DND-41 (cell line): ENCODE data around the gene POLR3G.

ENCODE experiments used
- ATAC-seq: fragments of 200-7000 bp; cut with Tn5 transposase; 3 replicates; pipeline ENCODE4 v1.9.1; 2021; ENCODE audit warnings: low read depth; ENCODE audit not compliant: insufficient read depth
- DNase-seq: peaks from one replicate; pipeline ENCODE4 v3.0.0-alpha.2; 2020
- H2AFZ ChIP-seq: 2 replicates; pipeline ENCODE4 v1.6.0; 2012; ENCODE audit warnings: low read depth, low read length
- H3K27ac ChIP-seq: 2 replicates; pipeline ENCODE4 v1.5.1; 2012; ENCODE audit warnings: low read length, inconsistent platforms
- H3K27me3 ChIP-seq: fragments of 200-600 bp; sonication (generic); 2 replicates; pipeline ENCODE4 v1.6.0; 2012; ENCODE audit warnings: low read length, mild to moderate bottlenecking, inconsistent platforms; ENCODE audit not compliant: insufficient read depth, poor library complexity
- H3K36me3 ChIP-seq: 2 replicates; pipeline ENCODE4 v1.5.1; 2012; ENCODE audit warnings: low read length, inconsistent platforms; ENCODE audit not compliant: insufficient read depth
- H3K4me1 ChIP-seq: 2 replicates; pipeline ENCODE4 v1.5.1; 2012; ENCODE audit warnings: mild to moderate bottlenecking, low read length; ENCODE audit not compliant: insufficient read depth
- H3K4me2 ChIP-seq: 2 replicates; pipeline ENCODE4 v1.6.0; 2012; ENCODE audit warnings: mild to moderate bottlenecking, moderate library complexity, low read length, inconsistent platforms; ENCODE audit not compliant: insufficient read depth
- H3K4me3 ChIP-seq, 2 experiments: fragments of 200-600 bp in 1 of 2; shearing (Covaris generic) in 1 of 2; 2 replicates each; pipeline ENCODE4 v1.5.1; 2012 to 2016; ENCODE audit warnings: inconsistent platforms in 2 of 2, low read length in 2 of 2, mild to moderate bottlenecking in 2 of 2, low read depth in 1 of 2, moderate library complexity in 1 of 2
- H3K79me2 ChIP-seq: 2 replicates; pipeline ENCODE4 v1.6.0; 2012; ENCODE audit warnings: low read length, inconsistent platforms; ENCODE audit not compliant: insufficient read depth
- H3K9ac ChIP-seq: 2 replicates; pipeline ENCODE4 v1.6.0; 2012; ENCODE audit warnings: low read depth, mild to moderate bottlenecking, inconsistent platforms, low read length, moderate library complexity
- H3K9me3 ChIP-seq: 2 replicates; pipeline ENCODE4 v1.5.1; 2012; ENCODE audit warnings: low read length, moderate library complexity, mild to moderate bottlenecking, inconsistent platforms; ENCODE audit not compliant: insufficient read depth, severe bottlenecking
- H4K20me1 ChIP-seq: 2 replicates; pipeline ENCODE4 v1.6.0; 2012; ENCODE audit warnings: low read length; ENCODE audit not compliant: insufficient read depth
- EZH2 ChIP-seq: IDR thresholded peaks from 3 replicates; pipeline ENCODE4 v1.6.1; 2012; ENCODE audit warnings: borderline replicate concordance, low read depth, mild to moderate bottlenecking, moderate library complexity, low read length, inconsistent platforms; ENCODE audit not compliant: severe bottlenecking
- TF ChIP-seq, protein P1 (sequence below): IDR thresholded peaks from 2 replicates; pipeline ENCODE4 v1.5.1; 2012; ENCODE audit warnings: borderline replicate concordance, low read length, moderate library complexity, mild to moderate bottlenecking; ENCODE audit not compliant: poor library complexity, severe bottlenecking; ENCODE audit errors: extremely low read depth

The POLR3G gene

DNA sequence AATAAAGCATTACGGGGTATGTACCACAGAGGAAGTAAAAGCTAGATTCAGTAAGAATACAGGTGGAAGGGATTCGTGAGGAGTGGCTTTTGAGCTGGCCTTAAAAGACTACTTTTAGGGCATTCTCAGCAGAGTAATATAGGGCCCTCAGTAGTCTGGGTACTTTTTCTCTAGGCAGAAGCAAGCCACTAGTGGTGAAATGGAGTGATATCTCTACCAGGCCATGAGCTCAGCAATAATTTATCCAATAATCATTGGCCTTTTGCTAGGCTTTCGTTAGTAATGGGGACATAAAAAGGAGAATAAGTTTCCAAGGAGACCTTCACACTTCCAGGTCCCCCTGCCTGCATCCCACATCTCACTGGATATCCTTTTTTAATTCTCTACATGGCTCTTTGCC, 1.7 kb downstream of the POLR3G start:
- peaks cover 51% of the 10 kb centered on the region for H3K4me1 ChIP-seq
- no peaks in the 10 kb centered on the region for H3K27me3 ChIP-seq
- peaks cover 29% of the 10 kb centered on the region for H3K79me2 ChIP-seq
- no peak overlapping the region for H3K4me3 ChIP-seq
- no peak overlapping the region for H3K27ac ChIP-seq
- H3K9ac ChIP-seq = no peak overlapping the region
- DNase-seq = no peak
- H4K20me1 ChIP-seq = no peaks in the 10 kb centered on the region
- H3K36me3 ChIP-seq = peaks cover 4% of the 10 kb centered on the region; the same call in 1 of the 2 replicates
- peak overlapping the region; percentile 80; the same call in 1 of the 2 replicates for H3K4me2 ChIP-seq
- TF ChIP-seq, protein P1, sequence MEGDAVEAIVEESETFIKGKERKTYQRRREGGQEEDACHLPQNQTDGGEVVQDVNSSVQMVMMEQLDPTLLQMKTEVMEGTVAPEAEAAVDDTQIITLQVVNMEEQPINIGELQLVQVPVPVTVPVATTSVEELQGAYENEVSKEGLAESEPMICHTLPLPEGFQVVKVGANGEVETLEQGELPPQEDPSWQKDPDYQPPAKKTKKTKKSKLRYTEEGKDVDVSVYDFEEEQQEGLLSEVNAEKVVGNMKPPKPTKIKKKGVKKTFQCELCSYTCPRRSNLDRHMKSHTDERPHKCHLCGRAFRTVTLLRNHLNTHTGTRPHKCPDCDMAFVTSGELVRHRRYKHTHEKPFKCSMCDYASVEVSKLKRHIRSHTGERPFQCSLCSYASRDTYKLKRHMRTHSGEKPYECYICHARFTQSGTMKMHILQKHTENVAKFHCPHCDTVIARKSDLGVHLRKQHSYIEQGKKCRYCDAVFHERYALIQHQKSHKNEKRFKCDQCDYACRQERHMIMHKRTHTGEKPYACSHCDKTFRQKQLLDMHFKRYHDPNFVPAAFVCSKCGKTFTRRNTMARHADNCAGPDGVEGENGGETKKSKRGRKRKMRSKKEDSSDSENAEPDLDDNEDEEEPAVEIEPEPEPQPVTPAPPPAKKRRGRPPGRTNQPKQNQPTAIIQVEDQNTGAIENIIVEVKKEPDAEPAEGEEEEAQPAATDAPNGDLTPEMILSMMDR = no peak
- no peak for TF ChIP-seq EZH2
- no peak for ATAC-seq
- no peaks in the 10 kb centered on the region for H3K9me3 ChIP-seq
- no peak overlapping the region for H2AFZ ChIP-seq

DNA sequence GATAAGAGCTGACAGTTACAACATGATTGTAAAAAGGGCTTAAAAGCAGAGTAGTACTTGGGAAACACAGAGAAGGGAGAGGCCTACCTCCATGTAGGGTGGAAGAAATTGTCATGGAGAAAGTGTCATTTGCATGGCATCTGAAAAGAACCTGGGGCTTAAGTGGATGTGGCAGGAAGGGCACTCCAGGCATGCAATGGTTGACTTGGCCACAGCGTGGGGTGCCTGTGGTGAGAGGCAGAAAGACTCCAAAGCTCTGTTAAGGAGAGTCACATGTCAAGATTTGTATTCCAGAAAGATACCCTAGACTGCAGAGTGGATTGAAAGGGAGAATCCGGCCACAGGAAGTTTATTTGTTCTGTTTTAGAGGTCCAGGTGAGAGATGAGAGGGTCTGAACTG, 2.4 kb downstream of the POLR3G start:
- H3K9ac ChIP-seq = no peak overlapping the region
- ATAC-seq = no peak
- H3K4me2 ChIP-seq = peak overlapping the region; percentile 80

DNA sequence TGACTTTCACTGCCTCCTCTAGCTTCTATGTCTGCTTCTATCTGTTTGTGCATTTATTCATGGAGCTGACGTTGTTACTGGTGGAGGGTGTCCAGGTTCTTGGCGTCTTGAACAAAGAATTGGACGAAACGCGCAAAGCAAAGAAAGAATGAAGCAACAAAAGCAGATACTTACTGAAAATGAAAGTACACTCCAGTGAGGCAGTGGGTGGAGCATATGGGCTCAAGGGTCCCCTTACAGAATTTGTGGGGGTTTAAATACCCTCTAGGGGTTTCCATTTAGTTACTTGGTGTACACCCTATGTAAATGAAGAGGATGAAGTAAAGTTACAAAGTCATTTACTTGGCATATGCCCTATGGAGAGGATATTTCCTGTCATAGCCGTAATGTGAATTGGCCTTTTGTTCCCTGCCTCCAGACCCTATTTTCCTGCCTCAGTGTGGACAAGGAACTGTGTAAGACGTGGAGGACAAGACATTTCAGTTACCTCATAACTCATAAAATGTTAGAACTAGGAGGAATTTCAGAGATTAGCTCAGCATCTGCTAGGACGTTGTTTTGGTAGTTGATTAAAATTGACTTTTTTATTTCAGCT, 3.1 kb downstream of the POLR3G start:
- 0 out of 2 replicates have a peak overlapping the region, but pooled peaks have one; percentile 10 for H2AFZ ChIP-seq
- H3K4me1 ChIP-seq = peaks cover 42% of the 10 kb centered on the region
- no peak overlapping the region for H3K27ac ChIP-seq
- TF ChIP-seq EZH2 = no peak
- TF ChIP-seq, protein P1 = no peak
- H3K27me3 ChIP-seq = no peaks in the 10 kb centered on the region
- H3K4me2 ChIP-seq = peak overlapping the region; percentile 80
- no peaks in the 10 kb centered on the region for H4K20me1 ChIP-seq
- DNase-seq = no peak
- ATAC-seq = no peak
- H3K9me3 ChIP-seq = no peaks in the 10 kb centered on the region
- no peak overlapping the region for H3K4me3 ChIP-seq
- peaks cover 22% of the 10 kb centered on the region for H3K79me2 ChIP-seq
- no peak overlapping the region for H3K9ac ChIP-seq
- peaks cover 3% of the 10 kb centered on the region; the same call in 1 of the 2 replicates for H3K36me3 ChIP-seq

More for the DNA sequence above, 2.4 kb downstream of the POLR3G start:
- Histone ChIP-seq H3K9me3 (no peaks in the 10 kb centered on the region), H3K79me2 (peaks cover 26% of the 10 kb centered on the region), H3K4me1 (peaks cover 46% of the 10 kb centered on the region), H3K36me3 (peaks cover 3% of the 10 kb centered on the region; the same call in 1 of the 2 replicates), H2AFZ (no peak overlapping the region), H4K20me1 (no peaks in the 10 kb centered on the region), H3K4me3 (no peak overlapping the region), H3K27me3 (no peaks in the 10 kb centered on the region), H3K27ac (no peak overlapping the region)
- no peak for DNase-seq
- TF ChIP-seq, protein P1 = no peak
- TF ChIP-seq EZH2 = no peak
